ENCODE results near the gene CDC6.

Gene CDC6

GRCh38 chr17:40287494-40288369 lies at the start of gene CDC6:
TSS of gene CDC6 (plus strand) at chr17:40287879. CDS start at chr17:40289421, 1,542 bp downstream.
- DNase-seq (ENCODE audit: low spot score), result peak; percentile 99

- no peak for DNase-seq (ENCODE audit: low spot score)
These were observed 46.3 kb upstream of the CDC6 start for GRCh38 chr17:40241252-40241834.

GRCh38 chr17:40242774-40243173 lies 44.9 kb upstream of the CDC6 start:
- no peak for DNase-seq (ENCODE audit: low spot score)

- DNase-seq (ENCODE audit: low spot score), result no peak
These were observed 43.9 kb upstream of the CDC6 start for GRCh38 chr17:40243761-40244160.

- DNase-seq (ENCODE audit: low spot score), result no peak
These were observed 43.4 kb upstream of the CDC6 start for GRCh38 chr17:40244255-40244654.

GRCh38 chr17:40247926-40248495 lies 39.7 kb upstream of the CDC6 start:
- no peak for DNase-seq (ENCODE audit: low spot score)

- DNase-seq (ENCODE audit: low spot score), result no peak
These were observed 39.2 kb upstream of the CDC6 start for GRCh38 chr17:40248507-40248906.

GRCh38 chr17:40251576-40251975 lies 36.1 kb upstream of the CDC6 start:
- no peak for DNase-seq (ENCODE audit: low spot score)

GRCh38 chr17:40253565-40253964 lies 34.1 kb upstream of the CDC6 start:
- no peak for DNase-seq (ENCODE audit: low spot score)

- no peak for DNase-seq (ENCODE audit: low spot score)
These were observed 28.2 kb upstream of the CDC6 start for GRCh38 chr17:40259505-40259904.

- DNase-seq (ENCODE audit: low spot score), result no peak
These were observed 27.2 kb upstream of the CDC6 start for GRCh38 chr17:40260528-40260927.

GRCh38 chr17:40264458-40265185 lies 23.1 kb upstream of the CDC6 start:
- DNase-seq (ENCODE audit: low spot score), result no peak

GRCh38 chr17:40265337-40265736 lies 22.3 kb upstream of the CDC6 start:
- DNase-seq (ENCODE audit: low spot score), result no peak

GRCh38 chr17:40266882-40267281 lies 20.8 kb upstream of the CDC6 start:
- no peak for DNase-seq (ENCODE audit: low spot score)

GRCh38 chr17:40268141-40268712 lies 19.5 kb upstream of the CDC6 start:
- no peak for DNase-seq (ENCODE audit: low spot score)

- DNase-seq (ENCODE audit: low spot score), result no peak
These were observed 9.3 kb upstream of the CDC6 start for GRCh38 chr17:40278414-40278813.

- no peak for DNase-seq (ENCODE audit: low spot score)
These were observed 8.3 kb upstream of the CDC6 start for GRCh38 chr17:40279402-40279801.

- DNase-seq (ENCODE audit: low spot score), result no peak
These were observed 6.0 kb upstream of the CDC6 start for GRCh38 chr17:40281663-40282062.

GRCh38 chr17:40283662-40284061 lies 4.0 kb upstream of the CDC6 start:
- DNase-seq (ENCODE audit: low spot score), result no peak

GRCh38 chr17:40284085-40284713 lies 3.5 kb upstream of the CDC6 start:
- no peak for DNase-seq (ENCODE audit: low spot score)

- no peak for DNase-seq (ENCODE audit: low spot score)
These were observed 1.2 kb upstream of the CDC6 start for GRCh38 chr17:40286473-40286872.

GRCh38 chr17:40287159-40287493 lies 553 bp upstream of the CDC6 start:
- no peak for DNase-seq (ENCODE audit: low spot score)
